Measurements from ENCODE around the gene ESPNL.

DNA sequence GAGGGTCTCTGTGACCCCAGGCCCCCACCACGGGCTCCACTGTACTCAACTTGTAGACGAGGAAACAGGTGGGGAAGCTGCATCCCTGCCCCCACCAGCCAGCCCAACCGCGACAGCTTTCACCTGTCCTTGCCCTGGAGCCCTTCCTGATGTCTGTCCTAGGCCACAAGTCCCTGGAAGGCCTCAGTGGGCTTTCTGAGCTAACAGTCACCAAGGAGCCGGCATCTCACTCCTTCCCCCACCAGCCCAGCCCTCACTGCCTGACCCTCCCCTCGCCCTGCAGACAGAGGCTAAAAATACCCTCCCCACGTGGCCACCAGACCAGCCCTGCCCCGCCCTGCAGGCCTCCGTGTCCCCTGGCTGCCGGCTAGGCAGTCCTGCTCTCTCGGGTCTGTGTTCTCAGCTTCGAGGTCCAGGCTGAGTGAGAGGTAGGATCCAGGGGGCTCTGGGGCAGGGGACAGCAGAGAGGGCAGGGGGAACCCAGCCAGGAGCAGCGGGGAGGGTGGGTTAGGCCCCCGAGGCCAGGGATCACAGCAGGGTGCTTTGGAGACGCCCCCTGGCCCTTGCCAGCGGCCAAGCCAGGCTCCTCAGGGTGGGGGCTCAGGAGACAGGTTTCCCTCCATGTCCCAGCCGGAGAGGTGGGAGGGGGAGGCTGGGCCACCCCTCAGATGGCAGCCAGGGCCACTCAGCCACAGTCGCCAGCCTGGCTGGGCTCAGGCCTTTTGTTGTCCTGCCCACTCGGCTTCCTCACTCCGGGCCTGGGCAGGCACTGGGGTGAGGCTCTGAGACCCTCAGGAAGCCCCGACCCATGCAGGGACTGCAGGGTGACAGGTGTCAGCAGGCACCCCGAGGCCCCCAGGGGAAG is 38.4 kb downstream of the ESPNL start, which contains the start of gene KLHL30:
- TF ChIP-seq, protein P1, sequence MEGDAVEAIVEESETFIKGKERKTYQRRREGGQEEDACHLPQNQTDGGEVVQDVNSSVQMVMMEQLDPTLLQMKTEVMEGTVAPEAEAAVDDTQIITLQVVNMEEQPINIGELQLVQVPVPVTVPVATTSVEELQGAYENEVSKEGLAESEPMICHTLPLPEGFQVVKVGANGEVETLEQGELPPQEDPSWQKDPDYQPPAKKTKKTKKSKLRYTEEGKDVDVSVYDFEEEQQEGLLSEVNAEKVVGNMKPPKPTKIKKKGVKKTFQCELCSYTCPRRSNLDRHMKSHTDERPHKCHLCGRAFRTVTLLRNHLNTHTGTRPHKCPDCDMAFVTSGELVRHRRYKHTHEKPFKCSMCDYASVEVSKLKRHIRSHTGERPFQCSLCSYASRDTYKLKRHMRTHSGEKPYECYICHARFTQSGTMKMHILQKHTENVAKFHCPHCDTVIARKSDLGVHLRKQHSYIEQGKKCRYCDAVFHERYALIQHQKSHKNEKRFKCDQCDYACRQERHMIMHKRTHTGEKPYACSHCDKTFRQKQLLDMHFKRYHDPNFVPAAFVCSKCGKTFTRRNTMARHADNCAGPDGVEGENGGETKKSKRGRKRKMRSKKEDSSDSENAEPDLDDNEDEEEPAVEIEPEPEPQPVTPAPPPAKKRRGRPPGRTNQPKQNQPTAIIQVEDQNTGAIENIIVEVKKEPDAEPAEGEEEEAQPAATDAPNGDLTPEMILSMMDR (IDR thresholded peaks at IDR 0.05), result no peak
- TF ChIP-seq EP300 (IDR thresholded peaks at IDR 0.05), result no peak
- no peak for TF ChIP-seq POLR2A (IDR thresholded peaks at IDR 0.05)

Data from tibial nerve (tissue), 4 donors.